HAP-1 (cell line): ENCODE results near the gene PTPN9.
"Not testable (repeated sequence)": the region's sequence is repeated elsewhere in the genome, so short reads cannot be mapped to it uniquely, and the experiment has no call there.

ENCODE experiments used
- DNase-seq, 2 experiments: peaks; one replicate each; pipeline ENCODE4 v3.0.0-alpha.2; 2016 to 2020; ENCODE audit warnings: low spot score in 2 of 2
- H3K27me3 ChIP-seq: fragments of 250-450 bp; sonication (Bioruptor Pico); 2 replicates; pipeline ENCODE4 v1.5.1; 2020; ENCODE audit warnings: low read depth, mild to moderate bottlenecking, moderate library complexity
- H3K36me3 ChIP-seq: fragments of 250-450 bp; sonication (Bioruptor Pico); replicated peaks from 2 replicates; pipeline ENCODE4 v1.5.1; 2020; ENCODE audit warnings: mild to moderate bottlenecking
- H3K4me1 ChIP-seq: fragments of 250-450 bp; sonication (Bioruptor Pico); 2 replicates; pipeline ENCODE4 v1.5.1; 2020; ENCODE audit warnings: mild to moderate bottlenecking
- H3K4me3 ChIP-seq: fragments of 250-450 bp; sonication (Bioruptor Pico); 2 replicates; pipeline ENCODE4 v1.5.1; 2020; ENCODE audit warnings: mild to moderate bottlenecking, moderate library complexity
- H3K9me3 ChIP-seq: fragments of 250-450 bp; sonication (Bioruptor Pico); 2 replicates; pipeline ENCODE4 v1.5.1; 2020; ENCODE audit warnings: mild to moderate bottlenecking, moderate library complexity
- in situ Hi-C: fragments of 300-500 bp; cut with MboI; formaldehyde crosslinking; loops from 3 replicates; pipeline ENCODE4 v1.14.3; 2020; ENCODE audit warnings: low sequenced_read_pairs, inconsistent platforms, mixed read lengths

Gene PTPN9

DNA sequence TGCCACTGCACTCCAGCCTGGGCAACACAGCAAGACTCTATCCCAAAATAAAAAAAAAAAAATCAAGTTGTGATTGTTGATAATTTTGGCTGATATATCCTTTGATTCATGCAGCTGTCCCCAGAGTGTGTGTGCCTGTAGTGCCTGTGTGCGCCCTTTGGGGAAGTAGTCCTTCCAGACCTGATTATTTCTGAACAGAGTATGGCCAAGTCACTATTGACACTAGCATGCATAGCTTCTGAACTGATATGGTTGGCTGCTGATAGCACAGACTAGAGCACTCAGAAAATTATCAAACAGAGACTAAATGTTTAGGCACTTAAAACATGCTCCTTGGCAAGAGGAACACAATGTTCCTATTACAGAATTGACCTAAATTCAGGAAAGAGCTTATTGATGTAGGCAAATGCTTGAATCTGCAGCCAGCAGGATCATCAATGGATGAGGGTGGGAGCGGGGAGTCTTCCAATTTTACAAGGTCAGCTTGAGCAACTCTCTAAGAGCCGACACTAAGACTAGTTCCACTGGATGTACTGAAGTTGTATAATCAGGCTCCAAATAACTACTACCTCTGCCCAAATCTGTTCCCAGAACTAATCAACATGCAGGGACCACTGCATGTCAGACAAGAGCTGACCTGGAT lies 17.7 kb upstream of the PTPN9 start:
- DNase-seq = no peak
- H3K4me1 ChIP-seq = no peaks in the 10 kb centered on the region
- in situ Hi-C loops = no loop called here
- no peaks in the 10 kb centered on the region for H3K9me3 ChIP-seq
- H3K4me3 ChIP-seq = no peak overlapping the region
- peaks cover 42% of the 10 kb centered on the region for H3K36me3 ChIP-seq
- no peaks in the 10 kb centered on the region for H3K27me3 ChIP-seq

DNA sequence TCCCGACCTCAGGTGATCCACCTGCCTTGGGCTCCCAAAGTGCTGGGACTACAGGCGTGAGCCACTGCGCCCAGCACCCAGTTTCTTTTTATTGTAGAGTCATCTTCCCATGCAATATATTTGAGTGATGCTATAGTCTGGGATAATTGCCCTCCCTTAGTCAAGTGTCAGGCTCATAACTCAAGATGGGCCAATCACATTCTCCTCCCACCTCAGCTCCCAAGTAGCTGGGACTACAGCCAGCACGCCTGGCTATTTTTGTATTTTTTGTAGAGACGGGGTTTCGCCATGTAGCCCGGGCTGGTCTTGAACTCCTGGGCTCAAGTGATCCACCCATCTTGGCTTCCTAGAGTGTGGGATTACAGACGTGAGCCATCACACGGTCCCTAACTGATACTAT lies 15.2 kb upstream of the PTPN9 start:
- Histone ChIP-seq H3K9me3 (no peaks in the 10 kb centered on the region), H3K27me3 (no peaks in the 10 kb centered on the region), H3K4me3 (no peak overlapping the region), H3K36me3 (peaks cover 23% of the 10 kb centered on the region), H3K4me1 (peaks cover 4% of the 10 kb centered on the region)
- in situ Hi-C loops = no loop called here
- no peak for DNase-seq

DNA sequence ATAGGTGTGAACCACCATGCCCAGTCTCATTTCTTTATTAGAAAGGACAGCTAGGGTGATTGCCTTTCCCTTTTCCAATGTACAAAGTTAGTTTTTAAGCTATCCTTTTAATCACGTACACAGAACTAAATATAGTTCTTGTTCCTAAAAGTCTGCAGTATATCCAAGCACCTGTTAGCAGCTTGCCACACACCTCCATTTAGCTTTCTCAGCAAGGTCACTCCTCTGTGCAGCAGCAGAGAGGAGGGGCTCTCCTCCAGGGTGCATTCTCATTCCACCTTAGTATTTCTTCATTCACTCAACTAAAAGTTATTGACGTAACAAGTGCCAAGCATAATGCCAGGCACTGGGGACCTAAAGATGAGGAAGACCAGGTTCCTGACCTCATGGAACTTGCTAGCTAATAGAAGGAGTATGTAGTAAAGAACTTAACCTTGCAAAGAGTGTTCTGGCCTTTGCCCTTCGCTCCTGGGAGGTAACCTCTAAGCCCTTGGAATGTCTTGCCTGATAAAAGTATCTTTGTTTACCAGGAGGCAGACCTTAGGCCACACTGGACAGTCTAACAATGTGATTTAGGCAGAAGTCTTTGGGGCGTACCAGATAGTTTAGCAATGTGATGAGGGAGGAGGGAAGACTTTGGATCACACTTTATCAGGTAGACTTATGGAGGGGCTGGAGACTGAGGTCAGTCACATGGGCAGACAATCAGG lies 12.7 kb upstream of the PTPN9 start:
- Histone ChIP-seq H3K4me3 (no peak overlapping the region), H3K36me3 (peaks cover 5% of the 10 kb centered on the region), H3K4me1 (peaks cover 12% of the 10 kb centered on the region), H3K27me3 (no peaks in the 10 kb centered on the region), H3K9me3 (no peaks in the 10 kb centered on the region)
- in situ Hi-C loops = no loop called here
- no peak for DNase-seq

DNA sequence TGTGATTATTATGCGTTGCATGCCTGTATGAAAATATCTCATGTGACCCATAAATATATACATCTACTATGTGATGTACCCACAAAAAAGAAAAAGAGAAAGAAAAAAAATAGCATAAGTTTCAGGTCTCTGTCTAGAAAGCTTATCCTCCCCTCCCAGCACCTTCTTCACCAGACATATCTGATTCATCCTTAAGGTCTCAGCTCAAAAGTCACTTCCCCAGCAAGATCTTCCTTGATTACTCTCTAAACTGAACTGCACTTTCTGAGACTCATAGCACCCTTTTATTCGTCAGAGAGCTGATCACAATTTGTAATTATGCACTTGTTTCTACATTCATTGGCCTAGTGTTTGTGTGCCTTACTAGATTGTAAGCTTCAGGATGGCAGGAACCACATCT lies 11.1 kb upstream of the PTPN9 start:
- Histone ChIP-seq H3K4me3 (no peak overlapping the region), H3K4me1 (peaks cover 12% of the 10 kb centered on the region), H3K9me3 (no peaks in the 10 kb centered on the region), H3K27me3 (no peaks in the 10 kb centered on the region), H3K36me3 (peaks cover 6% of the 10 kb centered on the region)
- DNase-seq = no peak
- in situ Hi-C loops = no loop called here

DNA sequence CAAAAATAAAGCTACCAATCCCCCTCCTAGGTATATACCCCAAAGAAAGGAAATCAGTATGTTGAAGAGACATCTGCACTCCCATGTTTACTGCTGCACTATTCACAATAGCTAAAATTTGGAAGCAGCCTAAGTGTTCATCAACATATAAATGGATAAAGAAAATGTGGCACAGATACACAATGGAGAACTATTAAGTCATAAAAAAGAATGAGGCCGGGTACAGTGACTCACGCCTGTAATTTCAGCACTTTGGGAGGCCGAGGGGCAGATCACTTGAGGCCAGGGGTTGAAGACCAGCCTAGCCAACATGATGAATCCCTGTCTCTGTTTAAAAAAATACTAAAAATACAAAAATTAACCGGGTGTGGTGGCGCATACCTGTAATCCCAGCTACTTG lies 10.0 kb upstream of the PTPN9 start:
- no peaks in the 10 kb centered on the region for H3K9me3 ChIP-seq
- H3K36me3 ChIP-seq = peaks cover 6% of the 10 kb centered on the region
- in situ Hi-C loops = no loop called here
- no peaks in the 10 kb centered on the region for H3K27me3 ChIP-seq
- peak; percentile 85 to 100 for DNase-seq
- H3K4me1 ChIP-seq = peaks cover 12% of the 10 kb centered on the region
- H3K4me3 ChIP-seq = no peak overlapping the region

DNA sequence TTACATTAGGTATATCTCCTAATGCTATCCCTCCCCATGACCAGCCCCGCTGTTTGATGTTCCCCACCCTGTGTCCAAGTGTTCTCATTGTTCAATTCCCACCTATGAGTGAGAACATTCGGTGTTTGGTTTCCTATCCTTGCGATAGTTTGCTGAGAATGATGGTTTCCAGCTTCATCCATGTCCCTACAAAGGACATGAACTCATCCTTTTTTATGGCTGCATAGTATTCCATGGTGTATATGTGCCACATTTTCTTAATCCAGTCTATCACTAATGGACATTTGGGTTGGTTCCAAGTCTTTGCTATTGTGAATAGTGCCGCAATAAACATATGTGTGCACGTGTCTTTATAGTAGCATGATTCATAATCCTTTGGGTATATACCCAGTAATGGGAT lies 7.3 kb upstream of the PTPN9 start:
- H3K4me1 ChIP-seq = peaks cover 12% of the 10 kb centered on the region
- H3K36me3 ChIP-seq, H3K4me3 ChIP-seq, in situ Hi-C loops, H3K27me3 ChIP-seq, H3K9me3 ChIP-seq, DNase-seq: not testable (repeated sequence)

DNA sequence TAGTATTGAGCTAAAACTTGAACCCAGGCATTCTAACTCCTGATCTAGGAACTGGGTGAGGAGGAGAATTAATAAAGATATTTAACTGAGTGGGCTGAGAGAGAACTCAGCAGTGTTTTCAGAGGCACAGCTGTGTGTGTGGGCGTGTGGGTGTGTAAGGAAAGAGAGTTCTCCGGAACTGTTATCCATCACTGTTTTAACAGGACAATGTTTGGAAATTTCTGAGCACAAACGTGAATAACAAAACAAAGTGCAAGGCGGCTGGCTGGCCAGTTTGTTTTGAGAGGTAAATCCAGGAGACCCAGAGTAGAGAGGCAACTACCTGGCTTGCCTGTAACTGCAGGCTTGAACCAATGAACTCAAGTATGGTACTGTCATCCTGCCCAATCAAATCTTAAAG lies 5.0 kb upstream of the PTPN9 start:
- Histone ChIP-seq H3K27me3 (no peaks in the 10 kb centered on the region), H3K9me3 (no peaks in the 10 kb centered on the region), H3K4me1 (peaks cover 11% of the 10 kb centered on the region), H3K4me3 (no peak overlapping the region), H3K36me3 (peaks cover 6% of the 10 kb centered on the region)
- no peak for DNase-seq
- in situ Hi-C loops = no loop called here

DNA sequence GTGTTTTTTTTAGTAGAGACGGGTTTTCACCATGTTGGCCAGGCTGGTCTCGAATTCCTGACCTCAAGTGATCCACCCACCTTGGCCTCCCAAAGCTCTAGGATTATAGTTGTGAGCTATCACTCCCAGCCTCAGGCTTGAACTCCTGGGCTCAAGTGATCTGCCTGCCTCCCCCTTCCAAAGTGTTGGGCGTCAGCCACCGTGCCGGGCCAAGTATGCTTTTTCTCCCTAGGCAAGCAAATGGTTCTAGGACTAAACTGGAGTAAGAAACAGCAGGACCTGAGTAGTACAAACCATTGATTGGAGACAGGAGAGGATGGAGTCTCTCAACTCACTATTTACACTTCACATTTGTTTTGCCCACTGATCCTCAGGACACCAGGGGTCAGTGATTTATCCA lies 4.6 kb upstream of the PTPN9 start:
- Histone ChIP-seq H3K36me3 (peaks cover 6% of the 10 kb centered on the region), H3K4me3 (no peak overlapping the region), H3K27me3 (no peaks in the 10 kb centered on the region), H3K9me3 (no peaks in the 10 kb centered on the region), H3K4me1 (peaks cover 9% of the 10 kb centered on the region)
- no peak for DNase-seq
- in situ Hi-C loops = no loop called here

DNA sequence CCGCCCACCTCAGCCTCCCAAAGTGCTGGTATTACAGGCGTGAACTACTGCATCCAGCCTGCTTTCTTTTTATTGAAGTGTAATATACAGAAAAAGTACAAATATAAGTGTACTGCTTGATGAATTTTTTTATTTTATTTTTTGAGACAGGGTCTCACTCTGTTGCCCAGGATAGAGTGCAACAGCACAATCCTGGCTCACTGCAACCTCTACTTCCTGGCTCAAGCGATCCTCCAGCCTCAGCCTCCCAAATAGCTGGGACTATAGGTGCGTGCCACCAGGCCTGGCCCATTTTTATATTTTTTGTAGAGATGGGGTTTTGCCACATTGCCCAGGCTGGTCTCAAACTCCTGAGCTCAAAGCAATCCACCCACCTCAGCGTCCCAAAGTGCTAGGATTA lies 3.8 kb upstream of the PTPN9 start:
- DNase-seq, H3K4me1 ChIP-seq, H3K36me3 ChIP-seq, H3K4me3 ChIP-seq, in situ Hi-C loops, H3K27me3 ChIP-seq, H3K9me3 ChIP-seq: not testable (repeated sequence)

GRCh38 chr15:75578173-75578947 lies 755 bp downstream of the PTPN9 start:
- Histone ChIP-seq H3K9me3 (no peaks in the 10 kb centered on the region), H3K27me3 (no peaks in the 10 kb centered on the region), H3K4me1 (peaks cover 27% of the 10 kb centered on the region), H3K4me3 (peak overlapping the region; percentile 76), H3K36me3 (0 out of 2 replicates have a peak, but pooled peaks cover 3% of the 10 kb centered on the region)
- in situ Hi-C loops = no loop called here
- peak in 1 of 2 experiments; percentile 57 for DNase-seq

DNA sequence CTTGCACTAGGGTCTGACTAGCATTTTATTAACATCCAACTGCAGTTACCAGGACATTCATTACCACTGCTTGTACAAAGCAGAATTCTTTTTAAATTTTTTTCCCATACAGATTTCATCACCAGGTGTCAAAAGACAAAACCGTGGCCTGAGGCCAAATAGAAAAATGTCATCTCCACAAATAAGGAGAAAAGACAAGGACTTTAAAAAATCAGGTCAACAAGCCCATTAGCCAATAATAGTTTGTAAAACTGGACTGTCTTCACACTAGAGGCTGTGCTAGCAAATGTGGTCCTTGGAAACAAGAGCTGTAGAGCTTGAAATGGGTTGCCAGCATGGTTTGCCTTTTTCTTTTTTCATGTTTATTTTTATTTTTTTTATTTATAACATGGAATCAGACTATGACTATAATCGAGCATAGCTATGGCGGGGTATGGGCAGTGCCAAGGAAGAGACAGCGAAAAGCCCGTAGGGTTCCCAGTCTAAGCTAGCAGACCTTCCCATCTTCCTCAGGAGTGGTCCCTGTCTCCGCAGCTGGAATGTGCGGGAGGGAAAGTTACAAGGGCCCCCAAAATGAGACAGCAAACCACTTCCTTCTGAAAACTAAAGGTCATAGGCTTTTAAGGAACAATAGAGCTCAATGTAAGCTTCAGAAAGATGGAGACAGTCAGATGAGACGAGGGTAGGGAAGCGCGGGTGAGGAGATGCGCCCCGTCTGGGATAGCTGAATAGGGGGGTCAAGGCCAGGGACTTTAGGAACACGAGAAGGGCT lies 1.5 kb downstream of the PTPN9 start:
- Histone ChIP-seq H3K4me1 (peaks cover 35% of the 10 kb centered on the region), H3K4me3 (peak overlapping the region; percentile 76), H3K9me3 (no peaks in the 10 kb centered on the region), H3K36me3 (0 out of 2 replicates have a peak, but pooled peaks cover 3% of the 10 kb centered on the region), H3K27me3 (no peaks in the 10 kb centered on the region)
- DNase-seq = peak; percentile 45 to 51
- in situ Hi-C loops = no loop called here

DNA sequence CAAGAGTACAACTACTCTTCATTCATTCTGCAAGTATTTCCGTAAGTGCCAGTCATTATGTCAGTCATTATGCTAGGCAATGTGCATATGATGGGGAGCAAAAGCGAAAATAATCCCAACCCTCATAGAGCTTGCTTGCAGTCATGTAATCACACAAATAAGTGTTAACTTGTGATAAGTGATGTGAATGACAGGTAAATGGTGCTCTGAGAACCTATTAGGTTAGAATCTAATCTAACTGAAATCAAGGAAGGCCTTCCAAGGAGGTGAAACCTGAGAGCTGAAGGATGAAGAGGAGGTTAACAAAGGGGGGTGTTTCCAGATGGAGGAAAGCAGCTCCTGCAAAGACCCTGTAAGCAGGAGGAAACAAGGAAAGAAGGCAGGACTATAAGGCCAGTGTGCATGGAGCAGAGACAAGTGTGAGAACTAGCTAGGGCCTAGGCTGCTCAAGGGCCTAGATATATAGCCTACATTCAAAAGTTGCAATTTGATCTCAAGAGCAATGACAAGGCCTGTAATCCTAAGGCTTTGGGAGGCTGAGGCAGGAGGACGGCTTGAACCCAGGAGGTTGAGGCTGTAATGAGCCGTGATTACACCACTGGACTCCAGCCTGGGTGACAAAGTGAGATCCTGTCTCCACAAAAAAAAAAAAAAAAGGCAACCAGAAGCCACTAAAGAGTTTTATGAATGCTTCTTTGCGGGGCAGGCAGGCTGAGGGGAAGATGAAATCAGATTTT lies 5.3 kb downstream of the PTPN9 start:
- H3K27me3 ChIP-seq = no peaks in the 10 kb centered on the region
- no peak overlapping the region for H3K4me3 ChIP-seq
- in situ Hi-C loops = no loop called here
- DNase-seq = peak in 1 of 2 experiments; percentile 49
- H3K9me3 ChIP-seq = no peaks in the 10 kb centered on the region
- peaks cover 8% of the 10 kb centered on the region for H3K36me3 ChIP-seq
- H3K4me1 ChIP-seq = peaks cover 36% of the 10 kb centered on the region
